Tibial nerve (tissue), 4 donors: ENCODE data around the gene TMEM50A.

Experiments used
- CTCF ChIP-seq, 5 experiments: fragments of 200-600 bp in 3 of 5; fragments of 450-650 bp in 2 of 5; sonication (generic) in 3 of 5; IDR thresholded peaks; one replicate each; pipeline ENCODE4 v1.5.1; 2016 to 2019; ENCODE audit warnings: antibody characterized with exemption in 5 of 5, mild to moderate bottlenecking in 3 of 5, moderate library complexity in 2 of 5
- EP300 ChIP-seq, 2 donors: sonication (generic); formaldehyde crosslinking; IDR thresholded peaks; one replicate each; pipeline ENCODE4 v1.6.1; 2017; ENCODE audit warnings: antibody characterized with exemption in 2 of 2, mild to moderate bottlenecking in 1 of 2
- POLR2A ChIP-seq, 2 donors: fragments of 450-650 bp; IDR thresholded peaks; one replicate each; pipeline ENCODE4 v1.6.1; 2017; ENCODE audit warnings: antibody characterized with exemption in 2 of 2, mild to moderate bottlenecking in 2 of 2, moderate library complexity in 2 of 2

- TF ChIP-seq CTCF (IDR thresholded peaks at IDR 0.05) (no peak), POLR2A (IDR thresholded peaks at IDR 0.05) (no peak), EP300 (IDR thresholded peaks at IDR 0.05) (no peak)
These were observed 17.8 kb downstream of the TMEM50A start for GRCh38 chr1:25355841-25356395.
